GM21723 (cell line): Measurements from ENCODE around the gene SLA2.
"Not testable (repeated sequence)": the region's sequence is repeated elsewhere in the genome, so short reads cannot be mapped to it uniquely, and the experiment has no call there.

Experiments
- ATAC-seq: cut with Tn5 transposase; IDR thresholded peaks from one replicate; pipeline ENCODE4 v1.9.1; 2021; ENCODE audit warnings: mild to moderate bottlenecking, moderate library complexity; ENCODE audit not compliant: unreplicated experiment

The SLA2 gene

DNA sequence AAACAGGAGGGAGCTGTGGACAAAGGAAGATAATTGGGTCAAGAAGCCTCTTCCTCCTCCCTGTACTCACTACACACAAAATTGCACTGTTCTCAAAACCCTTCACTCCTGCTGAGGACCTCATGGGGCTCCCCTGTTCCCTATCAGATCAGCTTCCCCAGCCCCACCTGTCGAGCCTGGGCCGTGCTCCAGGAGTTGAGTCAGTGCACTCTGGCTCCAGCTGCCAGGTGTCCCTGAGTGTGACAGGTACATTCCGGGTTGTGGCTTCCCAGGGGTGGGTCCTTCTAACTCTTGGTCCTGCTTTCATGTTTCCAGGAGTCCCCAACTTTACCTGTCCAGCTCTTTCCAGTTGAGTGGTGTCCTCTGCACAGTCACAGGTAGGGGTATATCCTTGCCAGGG is 32.0 kb downstream of the SLA2 start:
- ATAC-seq = no peak

DNA sequence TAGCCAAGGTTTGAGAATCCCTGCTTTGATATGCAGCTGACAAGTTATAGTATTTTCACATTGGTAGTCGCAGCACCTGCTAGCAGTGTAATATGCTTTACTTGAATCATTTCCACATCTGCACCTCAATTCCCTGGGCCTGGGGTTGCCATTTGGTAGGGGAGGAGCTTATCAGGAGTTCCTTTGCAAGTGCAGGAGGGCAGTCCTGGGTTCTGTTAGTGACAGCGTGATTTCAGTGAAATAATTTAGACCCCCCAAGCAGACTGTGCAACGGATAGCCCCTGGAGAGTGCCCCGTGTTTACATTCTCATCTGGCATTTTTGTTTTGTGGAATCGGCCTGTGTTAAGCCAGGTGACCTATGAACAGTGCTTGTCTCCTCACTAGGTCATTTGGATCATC is 34.4 kb downstream of the SLA2 start:
- no peak for ATAC-seq

DNA sequence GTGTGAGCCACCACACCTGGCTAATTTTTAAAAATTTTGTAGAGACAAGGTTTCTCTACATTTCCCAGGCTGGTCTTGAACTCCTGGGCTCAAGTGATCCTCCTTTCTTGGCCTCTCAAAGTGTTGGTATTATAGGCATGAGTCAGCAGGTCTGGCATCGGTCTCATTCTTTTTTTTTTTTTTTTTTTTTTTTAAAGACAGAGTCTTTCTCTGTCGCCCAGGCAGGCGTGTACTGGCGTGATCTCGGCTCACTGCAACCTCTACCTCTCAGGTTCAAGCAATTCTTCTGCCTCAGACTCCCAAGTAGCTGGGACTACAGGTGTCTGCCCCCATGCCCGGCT is 37.6 kb downstream of the SLA2 start:
- ATAC-seq = not testable (repeated sequence)

DNA sequence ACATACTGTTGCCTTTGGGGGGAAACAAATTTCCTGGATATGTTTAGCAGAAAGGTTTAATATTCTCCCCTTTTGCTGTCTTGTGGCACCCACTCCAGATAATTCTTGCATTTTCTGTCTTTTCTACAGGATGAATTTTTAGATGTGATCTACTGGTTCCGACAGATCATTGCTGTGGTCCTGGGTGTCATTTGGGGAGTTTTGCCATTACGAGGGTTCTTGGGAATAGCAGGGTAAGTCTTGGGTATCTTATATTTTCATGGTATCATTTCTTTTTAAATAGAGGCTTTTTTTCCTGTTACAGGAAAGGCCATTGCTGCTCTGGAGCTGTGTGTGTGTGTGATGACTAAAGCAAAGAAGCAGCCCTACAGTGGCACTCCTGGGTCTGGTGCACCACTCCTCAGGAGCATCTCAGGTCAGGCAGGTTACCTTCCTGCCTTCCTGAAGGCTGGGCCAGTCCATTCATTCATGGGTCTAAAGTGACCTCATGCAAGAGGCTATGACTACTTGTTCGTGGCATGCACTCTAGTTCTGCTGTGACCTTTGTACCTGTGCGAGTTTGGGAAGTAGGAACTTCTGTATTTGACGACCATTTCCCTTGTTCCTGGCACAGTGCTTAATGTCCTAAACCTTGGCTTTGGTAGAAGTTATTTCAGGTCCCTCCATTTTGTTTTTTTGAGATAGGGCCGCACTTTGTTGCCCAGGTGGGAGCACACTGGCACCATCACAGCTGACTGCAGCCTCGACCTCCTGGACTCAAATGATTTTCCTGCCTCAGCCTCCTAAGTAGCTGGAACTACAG is 38.2 kb downstream of the SLA2 start:
- ATAC-seq = no peak

DNA sequence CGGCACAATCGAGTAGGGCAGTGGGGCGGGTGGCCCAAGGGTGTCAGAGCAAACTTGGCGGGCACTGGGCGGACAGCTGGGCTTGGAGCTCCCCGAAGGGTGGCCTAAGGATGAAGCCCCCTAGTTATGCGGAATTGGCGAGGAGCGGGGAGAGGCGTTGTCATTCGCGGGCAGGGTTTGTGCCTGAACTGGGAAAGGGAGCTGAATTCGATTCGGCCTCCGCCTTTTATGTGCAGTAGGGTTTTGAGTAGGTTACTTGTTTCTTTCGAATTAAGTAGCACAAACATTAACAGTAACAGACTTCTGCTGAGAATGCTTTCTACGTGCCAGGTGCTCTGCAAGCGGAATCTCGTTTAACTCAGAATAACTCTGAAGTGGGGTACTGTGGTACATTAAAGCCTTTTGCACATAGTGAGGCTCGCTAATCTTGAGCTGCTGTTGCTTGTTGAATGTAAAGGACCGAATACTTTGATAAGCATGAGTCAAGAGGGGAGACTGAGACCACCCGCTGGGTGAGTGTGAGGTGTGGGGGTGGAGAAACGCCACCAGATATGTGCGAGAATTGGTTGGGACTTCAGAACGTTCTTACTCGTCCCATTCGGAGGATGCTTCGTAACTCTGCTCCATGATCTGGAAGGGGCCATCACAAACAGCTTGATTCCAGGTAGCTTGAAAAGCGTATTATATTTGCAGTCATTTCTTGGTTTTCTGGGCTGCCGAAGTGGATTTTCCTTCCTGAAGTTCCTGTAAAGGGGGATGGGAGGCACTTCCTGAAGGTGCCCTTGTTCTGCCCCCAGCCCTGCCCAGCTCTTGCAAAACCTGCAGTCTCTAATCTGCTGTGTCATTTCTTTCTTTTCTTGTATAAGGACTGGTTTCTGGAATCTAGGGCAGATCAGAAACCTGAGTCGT is 39.6 kb downstream of the SLA2 start:
- ATAC-seq = peak; percentile 13

DNA sequence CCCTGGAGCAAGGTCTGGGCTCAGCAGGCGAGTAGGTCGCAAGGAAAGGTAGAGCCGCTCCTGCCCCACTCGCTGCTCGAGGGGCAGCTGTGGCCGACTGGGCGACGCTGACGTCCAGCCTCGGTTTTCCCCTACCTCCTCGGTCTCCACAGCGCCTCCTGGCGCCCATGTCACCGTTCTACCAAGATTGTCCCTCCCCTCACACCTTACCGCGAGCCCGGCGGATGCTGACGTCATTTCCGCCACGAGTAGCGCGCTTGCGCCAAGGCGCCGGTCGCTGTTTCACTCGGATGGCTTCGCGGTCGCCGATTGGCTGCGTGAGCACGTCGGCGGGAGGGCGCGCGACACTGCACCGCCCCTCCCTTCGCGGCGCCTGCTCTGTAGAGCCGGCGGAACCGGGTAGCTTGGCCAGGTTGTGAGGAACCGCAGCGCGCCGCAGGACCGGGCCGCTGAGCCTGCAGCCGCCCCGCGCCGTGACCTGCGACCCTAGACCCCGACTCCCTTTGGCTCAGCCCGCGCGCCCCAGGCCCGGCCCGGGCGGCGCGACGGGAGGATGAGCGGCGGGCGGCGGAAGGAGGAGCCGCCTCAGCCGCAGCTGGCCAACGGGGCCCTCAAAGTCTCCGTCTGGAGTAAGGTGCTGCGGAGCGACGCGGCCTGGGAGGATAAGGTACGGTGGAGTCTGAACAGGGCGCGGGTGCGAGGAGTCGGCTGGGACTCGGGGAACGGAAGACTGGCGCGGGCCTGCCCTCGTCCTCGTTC is 40.4 kb downstream of the SLA2 start, which contains the start of gene RAB5IF:
Gene RAB5IF (plus strand): TSS at position 381 of the 759 bp plus-strand sequence. CDS start 173 bp downstream, at position 554.
- peak; percentile 82 for ATAC-seq

DNA sequence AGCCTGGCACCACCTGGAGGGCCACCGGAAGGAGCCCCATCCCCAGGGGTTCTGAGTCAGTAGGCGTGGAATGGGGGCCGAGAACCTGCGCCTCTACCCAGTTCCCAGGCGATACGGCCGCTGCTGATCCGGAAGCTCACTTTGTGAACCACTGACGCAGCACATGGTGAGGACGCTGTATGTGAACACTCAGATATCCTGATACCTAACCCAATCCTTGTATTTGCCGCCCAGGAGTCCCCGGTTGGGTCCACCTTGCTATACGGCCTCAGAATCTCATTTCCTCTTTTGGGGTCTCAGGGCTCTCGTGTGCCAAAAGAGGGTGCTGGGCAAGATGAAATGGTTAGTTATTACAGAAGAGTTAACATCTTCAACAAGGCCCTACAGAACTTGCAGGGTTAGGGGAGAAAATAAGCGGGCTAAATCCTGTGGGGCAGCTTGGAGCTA is 41.0 kb downstream of the SLA2 start:
- ATAC-seq = peak; percentile 29

DNA sequence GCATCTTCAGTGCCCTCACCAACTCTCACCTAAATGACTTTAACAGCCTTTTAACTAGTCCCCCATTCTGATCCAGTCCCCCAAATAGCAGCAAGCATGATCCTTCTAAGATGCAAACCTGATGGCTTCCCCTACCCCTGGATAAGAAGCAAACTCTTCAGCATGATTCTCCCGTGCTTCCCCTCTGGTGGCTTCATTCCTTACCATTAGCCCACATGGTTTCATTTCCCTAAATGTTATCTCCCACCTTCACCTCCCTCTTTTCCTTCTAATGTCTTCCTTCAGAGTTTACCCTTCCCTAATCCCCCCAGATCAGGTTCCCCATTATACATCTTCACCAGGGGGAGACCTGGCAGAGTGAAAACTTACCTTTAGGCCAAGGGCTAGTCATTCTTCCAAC is 44.5 kb downstream of the SLA2 start:
- ATAC-seq = no peak

DNA sequence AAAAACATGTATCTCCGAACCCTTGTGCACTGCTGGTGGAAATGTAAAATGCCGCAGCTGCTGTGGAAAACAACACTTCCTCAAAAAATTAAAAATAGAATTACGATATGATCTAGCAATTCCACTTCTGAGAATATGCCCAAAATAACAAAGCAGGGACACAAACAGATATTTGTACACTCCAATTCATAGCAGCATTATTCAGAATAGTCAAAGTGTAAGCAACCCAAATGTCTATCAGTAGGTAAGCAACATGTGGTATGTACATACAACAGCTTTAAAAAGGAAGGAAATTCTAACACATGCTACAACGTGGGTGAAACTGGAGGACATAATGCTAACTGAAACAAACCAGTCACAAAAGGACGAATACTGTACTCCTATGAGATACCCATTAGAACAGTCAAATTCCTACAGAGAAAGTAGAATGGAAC is 46.1 kb downstream of the SLA2 start:
- no peak for ATAC-seq

DNA sequence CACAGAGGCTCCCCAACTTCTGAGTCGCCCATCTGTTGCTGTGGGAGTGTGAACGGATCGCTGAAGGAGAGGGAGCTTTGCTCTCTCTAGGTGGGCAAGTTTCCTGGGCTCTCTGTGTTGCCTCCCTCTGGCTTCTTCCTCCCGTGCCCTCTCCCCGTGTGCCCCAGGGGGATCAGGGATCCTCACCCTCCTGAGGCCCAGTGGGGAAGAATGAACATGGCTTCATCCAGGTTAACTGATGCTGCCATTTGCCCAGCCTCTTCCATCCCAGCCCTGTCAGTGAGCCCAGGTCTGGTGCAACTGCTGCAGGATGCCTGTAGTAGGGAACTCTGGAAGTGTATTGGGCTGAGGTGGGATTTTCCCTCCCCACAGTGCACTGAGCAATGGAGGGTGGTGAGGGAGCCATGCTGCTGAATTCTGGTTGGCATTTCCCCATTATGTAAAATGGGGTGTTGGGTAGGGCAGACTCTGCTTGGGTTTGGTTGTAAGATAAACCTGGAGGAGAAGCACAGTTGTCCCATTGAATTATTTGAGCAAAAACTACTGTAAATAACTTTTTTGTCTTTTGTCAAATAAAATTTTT is 52.6 kb downstream of the SLA2 start:
- no peak for ATAC-seq

DNA sequence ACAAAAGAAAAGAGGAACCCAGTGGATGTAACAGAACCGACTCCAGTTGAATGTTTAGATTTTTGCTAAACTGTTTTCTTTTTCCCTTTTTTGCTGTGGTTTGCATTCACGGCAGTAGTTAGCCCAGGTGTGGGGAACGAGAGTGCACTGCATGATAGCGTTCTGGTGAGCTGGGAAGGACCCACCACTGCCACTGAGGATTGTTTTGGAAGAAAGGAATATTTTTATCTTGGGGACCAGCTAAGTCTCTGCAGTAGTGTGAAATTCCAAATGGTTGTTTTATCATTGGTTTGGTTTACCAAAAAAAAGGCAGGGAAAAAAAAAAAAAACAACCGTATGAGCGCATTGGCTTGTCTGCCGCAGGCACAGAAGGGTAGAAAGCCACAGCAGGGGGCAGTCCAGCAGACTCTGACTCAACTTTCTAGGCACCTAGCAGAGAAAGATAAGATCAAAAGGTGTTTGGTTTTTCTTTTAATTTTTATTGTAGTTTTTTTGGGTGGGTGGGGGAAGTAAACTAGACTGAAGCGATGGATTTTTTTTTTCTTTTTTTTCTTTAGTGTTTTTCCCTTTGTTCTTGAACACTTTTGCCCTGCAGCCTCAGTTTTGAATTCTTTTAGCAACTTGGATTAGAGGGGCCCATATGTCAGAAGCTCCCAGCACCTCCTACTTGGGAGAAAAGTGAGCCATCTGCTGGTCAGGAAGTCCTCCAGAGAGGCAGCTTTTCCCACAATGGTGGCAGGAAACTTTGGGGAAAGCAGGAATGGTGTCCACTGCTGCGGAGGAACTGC is 53.9 kb downstream of the SLA2 start:
- ATAC-seq = no peak

DNA sequence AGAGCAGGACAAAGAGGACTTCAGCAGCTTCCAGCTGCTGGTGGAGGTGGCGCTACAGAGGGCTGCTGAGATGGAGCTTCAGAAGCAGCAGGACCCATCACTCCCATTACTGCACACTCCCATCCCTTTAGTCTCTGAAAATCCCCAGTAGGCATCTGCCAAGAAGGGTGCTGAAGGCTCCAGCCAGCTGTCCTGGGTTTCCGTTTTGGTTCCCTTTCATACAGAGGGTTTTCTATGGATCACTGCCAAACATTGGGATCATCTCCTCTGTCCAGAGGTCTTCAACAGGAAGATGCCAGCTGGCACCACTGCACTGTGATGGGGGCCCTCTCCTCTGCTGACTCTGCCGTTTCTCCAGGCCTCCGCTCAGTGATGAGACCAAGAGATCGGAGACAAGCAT is 54.7 kb downstream of the SLA2 start:
- no peak for ATAC-seq

DNA sequence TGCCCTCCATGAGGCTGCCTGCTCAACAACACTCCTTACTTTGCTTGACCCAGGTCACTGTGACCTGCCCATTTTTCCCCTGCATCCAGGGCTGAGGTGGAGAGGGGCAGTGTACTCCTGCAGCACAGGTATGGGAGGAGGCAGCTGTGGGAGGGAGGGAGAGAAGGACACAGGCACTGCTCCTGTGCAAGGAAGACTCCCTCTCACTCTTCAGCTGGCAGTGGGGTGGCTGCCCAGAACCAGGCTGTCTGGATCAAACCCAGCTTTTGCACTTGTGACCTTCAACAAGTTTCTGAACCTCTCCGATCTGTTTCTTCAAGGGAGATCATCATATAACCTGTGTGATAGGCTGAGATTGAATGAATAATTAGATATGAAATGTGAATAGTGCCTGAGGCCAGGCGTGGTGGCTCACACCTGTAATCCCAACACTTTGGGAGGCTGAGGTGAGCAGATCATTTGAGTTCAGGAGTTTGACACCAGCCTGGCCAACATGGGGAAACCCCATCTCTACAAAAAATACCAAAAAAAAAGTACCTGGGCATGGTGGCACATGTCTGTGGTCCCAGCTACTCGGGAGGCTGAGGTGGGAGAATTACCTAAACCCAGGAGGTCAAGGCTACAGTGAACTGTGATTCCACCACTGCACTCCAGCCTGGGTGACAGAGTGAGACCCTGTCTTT is 58.5 kb downstream of the SLA2 start:
- no peak for ATAC-seq

DNA sequence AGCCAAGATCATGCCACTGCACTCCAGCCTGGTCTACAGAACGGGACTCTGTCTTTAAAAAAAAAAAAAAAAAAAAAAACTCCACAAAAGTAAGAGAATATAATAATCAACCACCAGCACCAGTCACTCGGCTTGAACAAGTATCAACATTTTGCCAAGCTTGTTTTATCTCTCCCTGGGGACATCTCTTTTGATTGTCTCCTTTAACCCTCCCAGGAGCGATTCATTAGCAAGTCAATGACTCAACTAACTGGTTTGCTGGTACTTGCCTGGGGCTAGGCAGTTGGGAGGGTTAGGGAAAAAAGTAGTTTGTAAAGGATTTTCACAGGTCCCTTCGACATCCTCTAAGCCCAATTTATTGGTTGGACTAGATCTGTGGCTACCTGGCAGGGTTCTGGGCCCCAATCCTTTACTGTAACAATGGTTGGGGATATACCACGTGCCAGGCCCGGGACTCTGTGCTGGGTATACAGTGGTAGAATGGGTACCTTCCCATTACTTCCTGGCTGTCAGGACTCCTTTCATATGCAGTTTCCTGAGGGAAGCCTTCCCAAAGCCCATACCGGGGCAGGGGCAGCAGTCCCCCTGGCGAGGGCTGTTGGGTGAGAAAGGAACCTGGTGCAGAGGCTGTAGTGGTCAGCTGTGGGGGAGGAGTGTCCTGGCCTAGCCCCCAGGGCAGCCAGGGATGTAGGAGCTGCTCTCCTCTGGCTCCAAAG is 60.4 kb downstream of the SLA2 start:
- ATAC-seq = no peak

DNA sequence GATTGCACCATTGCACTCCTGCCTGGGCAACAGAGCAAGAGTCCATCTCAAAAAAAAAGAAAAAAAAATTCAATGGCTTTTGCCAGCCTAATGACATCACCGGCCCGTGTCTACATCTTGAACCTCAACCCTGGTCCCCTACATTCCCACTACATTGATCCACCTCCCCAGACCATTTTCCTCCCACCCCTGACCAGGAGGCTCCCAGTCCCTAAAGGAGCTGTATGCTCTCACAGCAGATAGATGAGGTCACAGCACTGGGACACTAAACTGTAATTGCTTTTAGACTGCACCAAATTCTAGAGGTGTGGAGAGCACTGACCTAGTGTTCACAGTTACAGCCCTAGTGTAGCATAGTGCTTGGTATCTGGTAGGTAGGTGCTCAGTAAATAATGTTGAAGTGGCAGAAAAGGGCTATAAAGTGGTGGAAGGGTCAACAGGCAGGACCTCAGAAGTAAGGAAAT is 61.9 kb downstream of the SLA2 start:
- ATAC-seq = no peak

DNA sequence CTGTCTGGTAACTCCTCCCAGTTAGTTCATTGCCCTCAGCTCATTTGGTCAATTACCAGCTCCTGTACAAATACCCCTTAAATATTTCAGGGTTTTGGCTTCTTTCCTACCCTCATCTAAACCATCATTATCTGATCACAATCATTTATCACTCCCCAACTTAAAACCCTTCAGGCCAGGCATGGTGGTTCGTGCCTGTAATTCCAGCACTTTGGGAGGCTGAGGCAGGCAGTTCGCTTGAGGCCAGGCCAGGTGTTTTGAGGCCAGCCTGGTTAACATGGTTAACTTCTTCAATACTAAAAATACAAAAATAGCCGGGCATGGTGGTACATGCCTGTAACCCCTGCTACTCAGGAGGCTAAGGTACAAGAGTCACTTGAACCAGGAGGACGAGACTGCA is 63.2 kb downstream of the SLA2 start:
- no peak for ATAC-seq

DNA sequence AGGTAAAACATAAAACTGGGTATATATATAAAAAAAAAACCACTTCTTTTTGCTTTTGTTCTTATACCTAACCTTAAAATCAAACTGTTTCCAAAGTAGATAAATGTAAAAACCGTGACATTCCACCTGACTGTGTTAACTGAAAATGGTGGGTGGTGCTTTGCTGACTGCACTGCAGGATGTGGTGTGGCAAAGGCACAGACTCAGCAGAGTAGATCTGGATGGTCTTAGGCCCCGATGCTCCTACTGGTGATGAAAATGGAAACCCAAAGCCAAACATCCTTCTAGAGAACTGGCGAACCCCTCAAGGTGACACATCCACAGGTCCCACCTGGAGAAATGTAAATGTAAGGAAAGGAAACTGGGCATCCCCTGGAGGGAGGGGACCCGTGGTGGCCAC is 63.7 kb downstream of the SLA2 start:
- no peak for ATAC-seq

DNA sequence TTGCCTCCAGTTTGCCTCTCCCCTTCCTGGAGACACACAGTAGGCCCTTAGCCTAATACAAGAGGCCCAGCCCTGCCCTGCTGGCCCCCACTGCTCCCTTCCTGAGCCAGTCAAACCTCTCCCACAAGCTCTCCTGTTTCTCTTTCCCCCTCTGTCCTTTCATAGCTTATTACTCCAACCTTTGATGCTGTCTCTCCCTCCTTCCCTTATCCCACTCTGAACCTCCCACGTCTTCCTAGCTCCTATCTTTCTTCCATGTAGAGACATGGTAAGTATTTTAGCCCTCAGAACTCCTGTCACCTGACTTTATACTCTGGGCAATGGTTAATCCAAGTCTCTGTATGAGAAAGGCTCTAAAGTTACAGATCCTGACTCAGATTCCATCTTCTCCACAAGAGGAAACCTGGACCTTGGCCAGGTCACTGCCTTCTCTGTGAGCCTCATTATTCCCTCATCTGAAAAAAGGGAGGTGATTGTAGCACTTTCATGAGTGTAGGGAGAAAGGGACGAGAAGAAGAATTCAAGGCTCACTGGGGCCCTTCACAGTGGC is 65.9 kb downstream of the SLA2 start:
- ATAC-seq = no peak
